Liver (tissue), 3 donors: Measurements from ENCODE around the gene GNA15.

ENCODE experiments used
- EGR1 ChIP-seq, 2 donors: IDR thresholded peaks; 2 replicates each; pipeline ENCODE4 v1.6.1; 2016 to 2018; ENCODE audit warnings: antibody characterized with exemption in 2 of 2, low read depth in 2 of 2
- FOXA1 ChIP-seq: IDR thresholded peaks from 2 replicates; pipeline ENCODE4 v1.6.1; 2016; ENCODE audit warnings: antibody characterized with exemption
- GABPA ChIP-seq, 2 donors: IDR thresholded peaks in 1 of 2; conservative IDR thresholded peaks in 1 of 2; 2 replicates each; pipeline ENCODE4 v1.6.1; 2016; ENCODE audit warnings: antibody characterized with exemption in 2 of 2, mild to moderate bottlenecking in 1 of 2, moderate library complexity in 1 of 2
- HNF4G ChIP-seq: IDR thresholded peaks from 2 replicates; pipeline ENCODE4 v1.6.1; 2016; ENCODE audit warnings: antibody characterized with exemption
- JUND ChIP-seq, 2 donors: IDR thresholded peaks; 2 replicates each; pipeline ENCODE4 v1.6.1; 2016; ENCODE audit warnings: antibody characterized with exemption in 2 of 2
- RAD21 ChIP-seq, 2 donors: IDR thresholded peaks; 2 replicates each; pipeline ENCODE4 v1.6.1; 2016; ENCODE audit warnings: antibody characterized with exemption in 2 of 2, mild to moderate bottlenecking in 2 of 2
- RXRA ChIP-seq, 2 donors: IDR thresholded peaks; 2 replicates each; pipeline ENCODE4 v1.6.1; 2017 to 2018; ENCODE audit warnings: antibody characterized with exemption in 2 of 2, mild to moderate bottlenecking in 1 of 2
- SP1 ChIP-seq: IDR thresholded peaks from 2 replicates; pipeline ENCODE4 v1.6.1; 2018; ENCODE audit warnings: antibody characterized with exemption, mild to moderate bottlenecking
- TAF1 ChIP-seq: conservative IDR thresholded peaks from 2 replicates; pipeline ENCODE4 v1.6.1; 2016; ENCODE audit warnings: antibody characterized with exemption, mild to moderate bottlenecking
- YY1 ChIP-seq: IDR thresholded peaks from 2 replicates; pipeline ENCODE4 v1.6.1; 2016; ENCODE audit warnings: antibody characterized with exemption, mild to moderate bottlenecking
- TF ChIP-seq, protein P1 (sequence below): fragments of 150-350 bp; IDR thresholded peaks from 2 replicates; pipeline ENCODE4 v1.5.1; 2017; ENCODE audit warnings: improper control_type of control experiment, low read depth, low read length; ENCODE audit not compliant: missing input control
- TF ChIP-seq, protein P2 (sequence below): IDR thresholded peaks from 2 replicates; pipeline ENCODE4 v1.6.1; 2016; ENCODE audit warnings: antibody characterized with exemption, mild to moderate bottlenecking
- TF ChIP-seq, protein P3 (sequence below): IDR thresholded peaks from 2 replicates; pipeline ENCODE4 v1.6.1; 2016; ENCODE audit warnings: antibody characterized with exemption
- TF ChIP-seq, protein P4 (sequence below): IDR thresholded peaks from 2 replicates; pipeline ENCODE4 v1.6.1; 2016; ENCODE audit warnings: antibody characterized with exemption
- donor health status: healthy.
- donor health status: healthy.

DNA sequence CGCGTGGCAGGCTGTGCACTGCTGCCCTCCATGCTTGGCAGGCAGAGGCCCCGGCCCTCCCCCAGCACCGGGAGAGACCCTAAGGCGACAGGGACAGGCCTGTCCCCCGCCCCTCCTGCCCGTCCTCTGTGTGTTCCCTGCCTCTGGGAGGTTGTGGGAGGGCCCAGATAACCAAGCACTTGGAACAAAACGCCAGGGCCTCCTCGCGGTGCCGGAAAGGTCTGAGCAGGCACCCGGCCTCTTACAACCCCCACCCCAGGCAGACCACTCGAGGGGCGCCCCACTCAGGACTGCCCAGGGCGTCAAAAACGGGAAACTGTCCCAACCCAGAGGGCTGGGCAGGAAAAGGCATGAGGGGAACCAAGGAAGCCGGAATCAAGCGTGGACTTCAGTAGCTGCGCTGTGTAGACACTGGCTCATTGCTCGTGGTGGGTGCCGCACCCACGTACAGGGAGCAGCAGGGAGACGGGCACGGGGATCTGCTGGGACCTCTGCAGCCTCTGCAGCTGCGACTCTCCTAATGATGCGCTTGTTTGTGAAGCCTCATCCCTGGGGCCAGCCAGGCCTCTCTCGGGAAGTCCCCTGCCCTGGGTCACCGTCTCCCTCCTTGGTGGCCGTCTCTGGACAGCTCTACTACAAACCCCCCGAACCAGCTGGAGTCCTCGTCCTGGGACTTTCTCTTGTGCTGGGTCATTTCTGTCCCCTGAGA, 21.7 kb upstream of the GNA15 start:
- TF ChIP-seq, protein P1, sequence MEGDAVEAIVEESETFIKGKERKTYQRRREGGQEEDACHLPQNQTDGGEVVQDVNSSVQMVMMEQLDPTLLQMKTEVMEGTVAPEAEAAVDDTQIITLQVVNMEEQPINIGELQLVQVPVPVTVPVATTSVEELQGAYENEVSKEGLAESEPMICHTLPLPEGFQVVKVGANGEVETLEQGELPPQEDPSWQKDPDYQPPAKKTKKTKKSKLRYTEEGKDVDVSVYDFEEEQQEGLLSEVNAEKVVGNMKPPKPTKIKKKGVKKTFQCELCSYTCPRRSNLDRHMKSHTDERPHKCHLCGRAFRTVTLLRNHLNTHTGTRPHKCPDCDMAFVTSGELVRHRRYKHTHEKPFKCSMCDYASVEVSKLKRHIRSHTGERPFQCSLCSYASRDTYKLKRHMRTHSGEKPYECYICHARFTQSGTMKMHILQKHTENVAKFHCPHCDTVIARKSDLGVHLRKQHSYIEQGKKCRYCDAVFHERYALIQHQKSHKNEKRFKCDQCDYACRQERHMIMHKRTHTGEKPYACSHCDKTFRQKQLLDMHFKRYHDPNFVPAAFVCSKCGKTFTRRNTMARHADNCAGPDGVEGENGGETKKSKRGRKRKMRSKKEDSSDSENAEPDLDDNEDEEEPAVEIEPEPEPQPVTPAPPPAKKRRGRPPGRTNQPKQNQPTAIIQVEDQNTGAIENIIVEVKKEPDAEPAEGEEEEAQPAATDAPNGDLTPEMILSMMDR = no peak
- TF ChIP-seq, protein P2, sequence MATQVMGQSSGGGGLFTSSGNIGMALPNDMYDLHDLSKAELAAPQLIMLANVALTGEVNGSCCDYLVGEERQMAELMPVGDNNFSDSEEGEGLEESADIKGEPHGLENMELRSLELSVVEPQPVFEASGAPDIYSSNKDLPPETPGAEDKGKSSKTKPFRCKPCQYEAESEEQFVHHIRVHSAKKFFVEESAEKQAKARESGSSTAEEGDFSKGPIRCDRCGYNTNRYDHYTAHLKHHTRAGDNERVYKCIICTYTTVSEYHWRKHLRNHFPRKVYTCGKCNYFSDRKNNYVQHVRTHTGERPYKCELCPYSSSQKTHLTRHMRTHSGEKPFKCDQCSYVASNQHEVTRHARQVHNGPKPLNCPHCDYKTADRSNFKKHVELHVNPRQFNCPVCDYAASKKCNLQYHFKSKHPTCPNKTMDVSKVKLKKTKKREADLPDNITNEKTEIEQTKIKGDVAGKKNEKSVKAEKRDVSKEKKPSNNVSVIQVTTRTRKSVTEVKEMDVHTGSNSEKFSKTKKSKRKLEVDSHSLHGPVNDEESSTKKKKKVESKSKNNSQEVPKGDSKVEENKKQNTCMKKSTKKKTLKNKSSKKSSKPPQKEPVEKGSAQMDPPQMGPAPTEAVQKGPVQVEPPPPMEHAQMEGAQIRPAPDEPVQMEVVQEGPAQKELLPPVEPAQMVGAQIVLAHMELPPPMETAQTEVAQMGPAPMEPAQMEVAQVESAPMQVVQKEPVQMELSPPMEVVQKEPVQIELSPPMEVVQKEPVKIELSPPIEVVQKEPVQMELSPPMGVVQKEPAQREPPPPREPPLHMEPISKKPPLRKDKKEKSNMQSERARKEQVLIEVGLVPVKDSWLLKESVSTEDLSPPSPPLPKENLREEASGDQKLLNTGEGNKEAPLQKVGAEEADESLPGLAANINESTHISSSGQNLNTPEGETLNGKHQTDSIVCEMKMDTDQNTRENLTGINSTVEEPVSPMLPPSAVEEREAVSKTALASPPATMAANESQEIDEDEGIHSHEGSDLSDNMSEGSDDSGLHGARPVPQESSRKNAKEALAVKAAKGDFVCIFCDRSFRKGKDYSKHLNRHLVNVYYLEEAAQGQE = no peak
- TF ChIP-seq, protein P3, sequence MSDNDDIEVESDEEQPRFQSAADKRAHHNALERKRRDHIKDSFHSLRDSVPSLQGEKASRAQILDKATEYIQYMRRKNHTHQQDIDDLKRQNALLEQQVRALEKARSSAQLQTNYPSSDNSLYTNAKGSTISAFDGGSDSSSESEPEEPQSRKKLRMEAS = no peak
- TF ChIP-seq YY1 (no peak), EGR1 (IDR thresholded peaks at IDR 0.05; ENCODE audit: low read depth in 2 of 2) (no peak), TAF1 (no peak), RXRA (IDR thresholded peaks at IDR 0.05) (no peak), JUND (IDR thresholded peaks at IDR 0.05) (no peak), GABPA (IDR thresholded peaks at IDR 0.05 in 1 of 2, conservative IDR thresholded peaks at IDR 0.05 in 1 of 2) (no peak), RAD21 (IDR thresholded peaks at IDR 0.05) (no peak), FOXA1 (no peak), SP1 (no peak), HNF4G (no peak)
- TF ChIP-seq, protein P4, sequence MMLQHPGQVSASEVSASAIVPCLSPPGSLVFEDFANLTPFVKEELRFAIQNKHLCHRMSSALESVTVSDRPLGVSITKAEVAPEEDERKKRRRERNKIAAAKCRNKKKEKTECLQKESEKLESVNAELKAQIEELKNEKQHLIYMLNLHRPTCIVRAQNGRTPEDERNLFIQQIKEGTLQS = no peak
